ENCODE results near the gene OMP.

The OMP gene

DNA sequence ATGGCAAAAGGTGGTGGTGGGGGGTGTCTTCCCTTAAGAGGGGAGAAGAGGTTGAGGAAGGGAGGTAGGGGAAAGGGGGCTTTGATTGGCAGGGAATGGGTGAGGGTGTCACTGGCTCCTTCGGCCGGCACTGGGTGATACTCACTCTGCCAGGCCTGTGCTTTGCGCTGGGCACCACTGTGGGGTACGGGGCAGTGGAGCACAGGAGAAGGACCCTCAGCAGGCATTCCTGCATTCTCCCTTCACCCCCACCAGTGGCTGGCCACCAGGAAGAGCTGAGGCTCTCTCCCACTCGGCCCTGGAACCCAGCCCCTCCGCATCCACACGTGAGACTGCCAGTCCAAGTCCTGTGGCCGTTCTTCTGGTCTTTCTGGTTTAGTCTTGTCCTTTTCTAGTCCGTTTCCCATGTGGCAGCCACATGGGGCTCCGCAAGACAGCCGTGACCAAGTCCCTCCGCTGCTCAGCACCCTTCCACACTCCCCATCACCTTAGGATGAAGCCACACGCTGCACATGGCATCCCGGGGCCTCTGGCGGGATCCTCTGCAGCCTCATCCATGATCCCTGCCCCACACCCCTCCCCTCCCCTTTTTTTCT, 27.9 kb upstream of the OMP start:
- TF ChIP-seq, protein P1, sequence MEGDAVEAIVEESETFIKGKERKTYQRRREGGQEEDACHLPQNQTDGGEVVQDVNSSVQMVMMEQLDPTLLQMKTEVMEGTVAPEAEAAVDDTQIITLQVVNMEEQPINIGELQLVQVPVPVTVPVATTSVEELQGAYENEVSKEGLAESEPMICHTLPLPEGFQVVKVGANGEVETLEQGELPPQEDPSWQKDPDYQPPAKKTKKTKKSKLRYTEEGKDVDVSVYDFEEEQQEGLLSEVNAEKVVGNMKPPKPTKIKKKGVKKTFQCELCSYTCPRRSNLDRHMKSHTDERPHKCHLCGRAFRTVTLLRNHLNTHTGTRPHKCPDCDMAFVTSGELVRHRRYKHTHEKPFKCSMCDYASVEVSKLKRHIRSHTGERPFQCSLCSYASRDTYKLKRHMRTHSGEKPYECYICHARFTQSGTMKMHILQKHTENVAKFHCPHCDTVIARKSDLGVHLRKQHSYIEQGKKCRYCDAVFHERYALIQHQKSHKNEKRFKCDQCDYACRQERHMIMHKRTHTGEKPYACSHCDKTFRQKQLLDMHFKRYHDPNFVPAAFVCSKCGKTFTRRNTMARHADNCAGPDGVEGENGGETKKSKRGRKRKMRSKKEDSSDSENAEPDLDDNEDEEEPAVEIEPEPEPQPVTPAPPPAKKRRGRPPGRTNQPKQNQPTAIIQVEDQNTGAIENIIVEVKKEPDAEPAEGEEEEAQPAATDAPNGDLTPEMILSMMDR (IDR thresholded peaks at IDR 0.05): no peak
- peak; percentile 71 for DNase-seq (ENCODE audit: low spot score)
- no peak overlapping the region for H3K4me3 ChIP-seq

DNA sequence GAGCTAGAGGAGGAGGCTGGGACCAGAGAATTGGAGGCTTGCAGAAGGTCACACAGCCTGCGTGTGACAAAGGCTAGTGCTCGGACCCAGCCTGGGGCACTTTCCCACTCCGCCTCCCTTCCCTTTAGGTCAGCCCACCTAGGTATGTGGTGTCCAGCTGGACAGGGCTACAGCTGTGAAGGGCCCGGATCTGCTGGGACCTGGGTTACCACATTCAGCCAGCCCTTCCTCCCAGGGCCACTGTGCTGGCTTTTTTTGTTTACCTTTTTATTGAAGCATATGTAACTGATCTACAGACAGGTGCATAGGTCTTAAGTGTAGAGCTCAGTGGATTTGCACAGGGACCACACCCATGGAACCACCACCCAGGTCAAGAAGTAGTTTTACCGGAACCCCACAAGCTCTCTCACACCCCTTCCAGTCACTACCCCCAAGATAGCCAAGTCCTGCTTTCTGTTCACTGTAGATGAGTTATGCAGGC, 27.2 kb upstream of the OMP start:
- H3K27ac ChIP-seq: peak overlapping the region; percentile 91 to 94
- TF ChIP-seq, protein P1 (IDR thresholded peaks at IDR 0.05): no peak
- peak; percentile 63 for DNase-seq (ENCODE audit: low spot score)
- no peak overlapping the region for H3K4me3 ChIP-seq

More for the DNA sequence above, 27.9 kb upstream of the OMP start:
- H3K27ac ChIP-seq: peak overlapping the region; percentile 91 to 94

DNA sequence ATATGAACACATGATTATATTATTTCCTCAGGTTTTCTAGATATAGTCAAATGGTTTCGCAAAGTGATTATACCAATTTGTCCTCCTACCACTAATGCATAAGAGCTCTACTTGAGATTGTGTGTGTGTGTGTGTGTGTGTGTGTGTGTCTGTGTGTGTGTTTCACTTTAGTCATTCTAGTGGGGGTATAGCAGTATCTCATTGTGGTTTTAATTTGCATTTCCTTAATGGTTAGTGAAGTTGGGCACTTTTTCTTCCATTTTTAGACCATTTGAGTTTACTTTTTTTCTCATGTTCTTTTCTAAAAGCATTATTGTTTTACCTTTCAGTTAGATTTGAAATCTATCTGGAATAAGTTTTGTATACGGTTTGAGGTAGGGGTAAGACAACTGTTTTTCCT, 23.0 kb upstream of the OMP start:
- TF ChIP-seq, protein P1 (IDR thresholded peaks at IDR 0.05): no peak
- no peak overlapping the region for H3K4me3 ChIP-seq
- H3K27ac ChIP-seq: no peak overlapping the region
- DNase-seq (ENCODE audit: low spot score): no peak

DNA sequence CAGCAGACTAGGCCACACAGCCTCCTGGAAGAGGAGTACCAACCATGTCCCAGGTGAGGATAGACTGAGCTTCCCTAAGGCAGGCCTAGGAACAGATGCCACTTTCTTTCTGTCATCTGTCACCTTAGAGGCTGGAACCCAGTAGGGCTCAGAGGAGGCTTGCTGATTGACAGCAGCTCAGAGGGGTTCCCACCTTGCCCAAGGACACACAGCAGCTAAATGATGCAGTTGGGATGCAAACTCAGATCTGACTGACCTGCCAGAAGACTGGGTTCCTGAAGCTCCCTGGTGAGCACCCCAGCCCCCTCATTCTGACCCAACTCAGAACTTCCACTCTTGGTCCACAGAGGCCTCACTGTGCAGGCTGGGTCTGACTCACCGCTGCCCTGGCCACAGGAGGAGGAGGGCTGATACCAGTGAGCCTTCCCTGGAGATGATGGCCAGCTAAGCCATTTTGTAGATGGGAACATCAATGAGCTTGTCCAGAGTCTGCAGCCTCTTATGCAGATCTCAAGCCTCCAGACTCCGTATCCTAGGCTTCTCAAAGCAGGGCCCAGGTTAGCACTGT, 21.9 kb upstream of the OMP start:
- DNase-seq (ENCODE audit: low spot score): no peak
- no peak overlapping the region for H3K4me3 ChIP-seq
- TF ChIP-seq, protein P1 (IDR thresholded peaks at IDR 0.05): no peak
- no peak overlapping the region for H3K27ac ChIP-seq

DNA sequence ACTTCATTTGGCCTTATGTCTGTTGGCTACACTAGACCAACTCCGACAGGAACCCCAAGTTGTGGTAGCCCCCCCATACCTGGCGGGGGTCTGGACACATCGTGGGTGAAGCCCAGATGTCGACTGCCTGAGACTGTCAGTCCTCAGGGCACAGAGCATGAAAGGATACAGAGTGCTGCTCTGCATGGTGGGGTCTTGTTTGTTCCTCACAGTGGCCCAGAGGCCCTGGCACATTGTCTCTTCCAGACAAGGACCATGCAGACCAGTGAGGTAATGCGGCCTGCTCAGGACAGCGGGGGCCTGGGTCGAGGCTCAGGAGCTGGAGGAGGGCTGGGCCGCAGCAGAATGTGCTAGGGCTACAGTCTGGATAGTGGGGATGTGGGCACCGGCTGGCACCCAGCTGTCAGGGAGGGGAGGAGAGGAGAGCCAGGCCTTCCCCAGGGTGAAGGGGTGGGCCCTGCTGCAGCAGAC, 21.2 kb upstream of the OMP start:
- TF ChIP-seq, protein P1 (IDR thresholded peaks at IDR 0.05): no peak
- no peak overlapping the region for H3K4me3 ChIP-seq
- no peak for DNase-seq (ENCODE audit: low spot score)
- H3K27ac ChIP-seq: no peak overlapping the region

DNA sequence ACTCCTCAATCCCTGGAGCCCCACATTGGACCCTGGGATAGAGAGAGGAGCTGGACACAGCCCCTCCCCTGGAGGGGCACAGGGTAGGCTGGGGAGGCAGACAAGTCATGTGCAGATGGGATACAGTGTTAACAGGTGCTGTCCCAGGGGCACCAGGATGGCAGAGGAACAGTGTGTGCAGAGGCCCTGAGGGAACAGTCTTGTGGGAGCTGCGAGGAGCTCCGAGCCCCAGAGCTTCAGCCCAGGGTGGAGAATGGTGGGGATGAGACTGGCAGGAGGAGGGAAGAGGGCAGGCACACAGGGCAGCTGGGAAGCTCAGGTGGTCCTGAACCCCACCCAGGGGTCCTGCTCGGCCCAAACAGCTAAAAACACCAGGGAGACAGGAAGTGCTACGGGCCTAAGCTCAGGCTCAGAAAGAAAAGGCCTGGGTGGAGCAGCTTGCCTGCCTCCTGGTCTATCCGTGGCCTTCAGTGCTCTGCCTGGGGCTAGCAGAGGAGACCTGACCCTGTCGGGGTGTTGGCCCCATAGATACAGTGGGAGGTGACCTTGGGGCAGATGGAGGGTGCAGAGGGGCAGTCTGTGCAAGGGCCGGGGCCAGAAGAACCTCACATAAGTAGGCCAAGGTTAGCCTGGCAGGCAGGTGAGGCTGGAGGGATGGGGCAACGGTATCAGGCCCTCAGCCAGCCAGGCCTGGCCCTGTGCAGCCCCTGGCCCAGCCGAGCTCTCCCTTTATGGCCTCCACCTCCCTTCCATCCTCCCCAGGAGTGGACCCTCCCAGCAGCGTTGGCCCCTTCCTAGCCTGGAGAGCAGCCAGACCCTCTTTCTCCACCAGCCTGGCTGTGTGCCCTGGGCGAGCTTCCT, 20.4 kb upstream of the OMP start:
- TF ChIP-seq, protein P1 (IDR thresholded peaks at IDR 0.05): no peak
- DNase-seq (ENCODE audit: low spot score): no peak
- Histone ChIP-seq H3K4me3 (peak overlapping the region; percentile 50), H3K27ac (peak overlapping the region in 1 of 2 donors; percentile 86)
